Activated B cell treated with CpG ODN at 0.5 μM for 24 hours (primary cell): ENCODE data around the gene S100A10. TPM values are rescaled to one million over a fixed set of nuclear protein-coding genes. Genes with fewer than 3 reads are reported as not detected.

Source experiments
- ATAC-seq: fragments of 200-7000 bp; cut with Tn5 transposase; one replicate; pipeline ENCODE4 v1.10.0; 2021; ENCODE audit warnings: low read depth, mild to moderate bottlenecking, moderate library complexity
- CTCF ChIA-PET: fragments of 350-600 bp; sonication (Branson Sonifier 250); formaldehyde crosslinking; loops from one replicate; lab custom pipeline; 2021; ENCODE audit warnings: antibody characterized with exemption; lab: Charles Lee
- POLR2A ChIA-PET: fragments of 350-600 bp; sonication (Branson Sonifier 250); formaldehyde crosslinking; loops from one replicate; lab custom pipeline; 2021; ENCODE audit warnings: antibody characterized with exemption; lab: Charles Lee
- DNase-seq: peaks from one replicate; pipeline ENCODE4 v3.0.0; 2022
- H3K27ac Mint-ChIP-seq: one replicate; pipeline ENCODE4 v1.8.0; 2020; ENCODE audit warnings: mixed read lengths
- H3K27me3 Mint-ChIP-seq: one replicate; pipeline ENCODE4 v1.8.0; 2021; ENCODE audit warnings: mixed read lengths
- H3K36me3 Mint-ChIP-seq: one replicate; pipeline ENCODE4 v1.8.0; 2021; ENCODE audit warnings: low read depth, mixed read lengths
- H3K4me1 Mint-ChIP-seq: one replicate; pipeline ENCODE4 v1.8.0; 2021; ENCODE audit warnings: mixed read lengths
- H3K4me3 Mint-ChIP-seq: one replicate; pipeline ENCODE4 v1.8.0; 2020; ENCODE audit warnings: mild to moderate bottlenecking, mixed read lengths
- H3K9me3 Mint-ChIP-seq: one replicate; pipeline ENCODE4 v1.8.0; 2020; ENCODE audit warnings: mixed read lengths
- CTCF ChIP-seq: fragments of 200-600 bp; IDR thresholded peaks from one replicate; pipeline ENCODE4 v1.8.0; 2022; ENCODE audit warnings: antibody characterized with exemption, mild to moderate bottlenecking
- intact Hi-C: fragments of 100-400 bp; cut with micrococcal nuclease; formaldehyde crosslinking; loops from one replicate; pipeline ENCODE4 v1.15.1; 2024
- total RNA-seq: library from RNA; stranded (reverse); gene quantifications from 2 replicates; pipeline ENCODE4 v1.2.3, GENCODE V29; 2022

Gene S100A10
- total RNA-seq, 1 donor from 2014 or later, result 62.7 TPM

- Mint-ChIP-seq H3K4me3 (no peak overlapping the region), H3K9me3 (no peaks in the 10 kb centered on the region), H3K36me3 (peaks cover 4% of the 10 kb centered on the region), H3K27ac (no peak overlapping the region), H3K27me3 (no peaks in the 10 kb centered on the region), H3K4me1 (peaks cover 38% of the 10 kb centered on the region)
- intact Hi-C loops, result no loop called here
- POLR2A ChIA-PET, result interaction anchor here (1.0 to 2.2 kb wide), 2 partner anchors 9 to 14 kb away, joined by 3 to 9 read pairs; no protein-coding TSS in a partner anchor
- no peak for TF ChIP-seq CTCF
- CTCF ChIA-PET, result interaction anchor here (0.8 kb wide), 1 partner anchor 9 kb away, joined by 3 read pairs; no protein-coding TSS in a partner anchor
- DNase-seq (no peak), ATAC-seq (no peak)
Measured at GRCh38 chr1:152038871-152039270, 45.2 kb upstream of the S100A10 start.

- intact Hi-C loops, result loop anchor here (1.0 kb wide), 1 partner anchor 12 kb away; no protein-coding TSS in a partner anchor
- ATAC-seq (peak; percentile 78), DNase-seq (peak; percentile 64)
- Mint-ChIP-seq H3K4me3 (peak within 1 kb of the TSS; percentile 92), H3K4me1 (peaks cover 38% of the 10 kb centered on the region), H3K27ac (peak within 1 kb of the TSS; percentile 88), H3K27me3 (no peaks in the 10 kb centered on the region), H3K9me3 (no peaks in the 10 kb centered on the region), H3K36me3 (peaks cover 27% of the 10 kb centered on the region)
- CTCF ChIA-PET, result no interaction called here
- POLR2A ChIA-PET, result interaction anchor here (0.6 to 3.6 kb wide), 7 partner anchors 11 to 975 kb away, joined by 3 to 47 read pairs (median 3); partner anchors contain the start of genes MRPL9, POGZ and THEM4
- TF ChIP-seq CTCF, result no peak
Measured at GRCh38 chr1:152036267-152037216, 42.9 kb upstream of the S100A10 start, which contains the start of gene S100A11. Gene S100A11, minus strand, starts transcription at chr1:152037004. Its CDS starts 89 bp downstream, at chr1:152036915.

- H3K27ac Mint-ChIP-seq, result peak overlapping the region; percentile 88
- DNase-seq, result no peak
- peaks cover 38% of the 10 kb centered on the region for H3K4me1 Mint-ChIP-seq
- TF ChIP-seq CTCF, result no peak
- no peaks in the 10 kb centered on the region for H3K9me3 Mint-ChIP-seq
- POLR2A ChIA-PET, result interaction anchor here (0.6 to 3.6 kb wide), 3 partner anchors 12 to 975 kb away, joined by 3 to 47 read pairs (median 3); partner anchors contain the start of gene MRPL9
- no peaks in the 10 kb centered on the region for H3K27me3 Mint-ChIP-seq
- H3K36me3 Mint-ChIP-seq, result peaks cover 27% of the 10 kb centered on the region
- CTCF ChIA-PET, result no interaction called here
- intact Hi-C loops, result loop anchor here (1.0 kb wide), 1 partner anchor 13 kb away; no protein-coding TSS in a partner anchor
- ATAC-seq, result no peak
- peak overlapping the region; percentile 92 for H3K4me3 Mint-ChIP-seq
Measured at GRCh38 chr1:152035539-152036266, 42.0 kb upstream of the S100A10 start.

GRCh38 chr1:152034654-152035538 is 41.2 kb upstream of the S100A10 start:
- TF ChIP-seq CTCF, result peak; percentile 72
- Mint-ChIP-seq H3K27ac (peak overlapping the region; percentile 88), H3K9me3 (no peaks in the 10 kb centered on the region), H3K27me3 (no peaks in the 10 kb centered on the region), H3K4me1 (peaks cover 38% of the 10 kb centered on the region), H3K4me3 (peak overlapping the region; percentile 92), H3K36me3 (peaks cover 29% of the 10 kb centered on the region)
- DNase-seq (peak; percentile 25), ATAC-seq (peak; percentile 61)
- intact Hi-C loops, result no loop called here
- CTCF ChIA-PET, result interaction anchor here (0.6 to 1.4 kb wide), 12 partner anchors 10 to 154 kb away, joined by 3 to 9 read pairs (median 3); no protein-coding TSS in a partner anchor
- POLR2A ChIA-PET, result interaction anchor here (0.5 to 3.6 kb wide), 3 partner anchors 13 to 164 kb away, joined by 4 to 47 read pairs (median 7); partner anchors contain the start of gene THEM4
